Activated CD4-positive, CD25-positive, alpha-beta regulatory T cell treated with anti-CD3 and anti-CD28 coated beads, Interleukin-2, amount 50 U/mL, for 72 hours (primary cell): ENCODE measurements around the gene GALNTL6.

Source experiments
- DNase-seq: peaks from one replicate; pipeline ENCODE4 v3.0.0; 2021

GALNTL6 gene

DNA sequence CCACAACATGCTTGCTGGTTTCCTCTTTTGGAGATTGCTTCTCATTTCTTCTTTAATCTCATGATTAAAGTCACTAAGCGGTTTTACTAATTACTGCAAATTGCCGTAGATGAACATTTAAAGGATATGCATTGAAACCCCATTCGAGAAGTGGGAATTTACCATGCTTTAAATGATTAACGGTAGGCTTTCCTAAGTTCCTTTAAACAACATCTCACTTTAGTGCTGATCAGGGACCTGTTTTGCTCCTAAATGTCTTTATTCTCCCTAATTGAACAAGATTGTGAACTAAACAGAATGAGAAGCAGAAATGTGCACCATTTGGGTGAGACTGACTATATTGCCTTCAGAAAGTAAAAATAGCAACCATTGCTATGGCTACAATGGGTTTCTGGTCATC lies 430.3 kb downstream of the GALNTL6 start:
- no peak for DNase-seq

DNA sequence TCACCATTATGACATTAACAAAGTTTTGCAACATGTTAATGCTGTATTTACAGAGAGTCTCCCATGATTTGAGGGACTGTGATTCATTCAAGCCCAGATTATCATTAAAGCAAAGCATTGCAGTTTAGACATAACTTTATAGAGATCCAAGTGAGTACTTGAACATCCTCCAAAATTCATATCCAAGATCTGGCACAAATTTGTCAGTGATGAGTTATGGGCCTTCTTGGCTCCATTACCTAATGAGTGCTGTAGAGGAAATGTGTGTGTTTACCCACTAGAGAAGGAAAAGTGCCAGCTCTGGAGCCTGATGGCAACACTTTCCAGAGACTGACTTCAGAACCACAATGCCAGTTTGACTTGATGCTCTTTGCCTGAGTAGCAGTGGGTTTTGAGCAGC lies 432.3 kb downstream of the GALNTL6 start:
- DNase-seq: no peak

DNA sequence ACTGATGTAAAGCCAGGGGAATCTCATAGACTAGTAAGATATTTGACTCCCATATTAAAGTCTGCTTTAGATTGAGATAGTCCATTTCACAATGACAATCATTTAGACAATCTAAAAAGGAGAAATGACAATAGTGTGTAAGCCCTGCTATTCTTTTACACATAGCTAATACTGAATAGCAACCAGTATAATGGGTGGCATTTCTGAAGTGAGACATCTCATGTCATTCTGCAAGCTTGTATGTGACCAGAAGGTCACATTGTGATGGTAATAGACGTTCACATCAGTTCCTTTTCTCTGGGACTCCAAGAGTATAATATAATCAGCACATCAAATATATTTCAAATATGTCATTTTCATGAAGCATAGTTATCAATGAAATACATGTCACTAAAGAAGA lies 440.2 kb downstream of the GALNTL6 start:
- no peak for DNase-seq

DNA sequence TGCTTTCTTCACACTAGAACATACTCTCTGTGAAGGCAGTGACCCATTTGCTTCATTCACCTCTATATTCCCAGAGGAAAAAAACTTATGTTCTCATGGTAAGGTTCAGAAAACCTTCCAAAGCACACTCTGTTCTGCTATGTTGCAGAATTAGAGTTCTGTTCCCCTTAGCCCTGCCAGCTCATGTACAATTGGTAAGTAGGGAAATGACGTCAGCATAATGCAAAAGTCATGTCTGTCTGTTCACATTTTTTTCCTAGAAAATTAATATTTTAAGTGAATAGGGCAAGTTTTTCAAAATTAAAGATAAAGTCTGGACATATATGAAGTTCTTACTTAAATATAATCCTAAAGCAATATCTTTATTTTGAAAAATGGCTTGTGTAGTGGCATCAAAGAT lies 443.6 kb downstream of the GALNTL6 start:
- no peak for DNase-seq

DNA sequence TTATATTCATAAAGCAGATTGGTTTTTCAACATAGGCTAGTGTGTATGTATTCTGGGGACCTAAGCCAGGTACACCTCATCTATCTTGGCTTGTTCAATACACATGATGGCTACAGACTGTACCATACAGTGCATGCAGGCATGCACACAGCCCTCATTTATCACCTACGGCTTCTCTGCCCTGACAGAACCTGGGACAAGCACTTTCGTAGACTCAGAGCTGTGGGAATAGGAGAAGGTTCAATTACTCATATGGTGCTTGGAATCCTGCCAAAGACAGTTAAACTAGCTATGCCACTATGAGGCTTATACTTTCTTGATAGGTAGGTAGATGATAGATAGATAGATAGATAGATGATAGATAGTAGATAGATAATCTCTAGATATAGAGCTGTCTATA lies 457.2 kb downstream of the GALNTL6 start:
- no peak for DNase-seq

DNA sequence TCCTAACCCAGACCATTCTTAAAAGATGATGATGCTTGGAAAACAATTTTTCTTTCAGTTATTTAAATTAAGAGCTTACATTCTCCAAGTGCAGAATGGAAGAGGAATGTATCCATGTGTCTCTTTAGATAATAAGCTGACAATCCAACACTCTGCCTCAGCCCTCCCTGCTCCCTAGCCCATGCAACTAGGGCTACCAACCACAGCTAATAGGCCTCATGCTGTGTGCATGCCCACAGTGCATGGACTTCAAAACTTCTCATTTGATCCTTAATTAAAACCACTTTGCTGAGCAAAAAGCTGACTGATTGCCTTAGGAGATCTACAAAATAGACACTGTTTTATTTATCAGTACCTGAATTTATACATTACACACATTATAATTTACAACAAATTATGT lies 473.9 kb downstream of the GALNTL6 start:
- DNase-seq: no peak

DNA sequence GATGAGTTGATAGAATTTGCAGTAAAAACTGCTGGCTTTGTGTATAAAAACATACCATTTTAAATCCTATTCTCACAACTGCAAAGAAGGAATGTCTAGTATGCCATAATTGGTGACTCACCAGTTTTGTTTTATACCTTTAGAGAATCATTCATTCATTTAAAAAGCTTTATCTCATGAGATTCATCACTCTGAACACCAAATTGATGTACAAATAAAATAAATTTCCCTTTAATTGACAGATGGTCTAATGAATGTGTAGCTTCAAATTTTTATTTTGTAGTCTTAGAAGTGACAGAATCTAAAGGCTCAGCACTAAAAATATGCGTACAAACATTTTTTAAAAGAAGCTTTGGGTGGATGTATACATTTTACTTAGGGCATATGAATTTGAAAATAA lies 492.5 kb downstream of the GALNTL6 start:
- no peak for DNase-seq

DNA sequence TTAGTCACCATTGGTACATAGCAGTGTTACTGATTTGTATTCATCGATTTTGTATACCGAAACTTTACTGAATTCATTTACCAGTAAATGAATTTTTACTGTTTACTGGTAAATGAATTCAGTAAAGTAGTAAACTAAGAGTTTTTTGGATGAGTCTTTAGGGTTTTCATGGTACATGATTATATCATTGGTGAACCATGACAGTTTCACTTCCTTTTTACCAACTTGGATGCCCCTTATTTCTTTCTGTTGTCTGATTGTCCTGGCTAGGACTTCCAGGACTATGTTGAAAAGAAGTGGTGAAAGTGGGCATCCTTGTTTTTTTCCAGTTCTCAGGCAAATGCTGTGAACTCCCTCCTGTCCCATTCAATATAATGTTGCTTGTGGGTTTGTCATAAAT lies 494.9 kb downstream of the GALNTL6 start:
- DNase-seq: no peak

DNA sequence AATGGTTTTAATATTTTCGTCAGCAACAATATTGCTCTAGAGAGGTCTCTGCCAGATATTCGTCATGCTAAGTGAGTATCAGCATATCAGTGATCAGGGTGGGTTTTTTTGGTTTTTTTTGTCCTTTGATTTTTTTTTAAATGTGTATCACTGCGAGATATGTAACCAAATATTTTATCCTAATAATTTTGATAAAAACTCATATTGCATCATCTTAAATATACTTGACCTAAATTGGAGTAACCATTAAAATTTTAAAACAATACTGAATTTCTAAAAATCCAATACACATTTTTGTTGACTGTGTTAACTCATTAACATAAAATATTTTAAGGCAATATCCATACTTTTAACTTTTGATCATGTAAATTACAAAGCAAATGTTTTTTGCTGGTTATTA lies 498.5 kb downstream of the GALNTL6 start:
- no peak for DNase-seq

DNA sequence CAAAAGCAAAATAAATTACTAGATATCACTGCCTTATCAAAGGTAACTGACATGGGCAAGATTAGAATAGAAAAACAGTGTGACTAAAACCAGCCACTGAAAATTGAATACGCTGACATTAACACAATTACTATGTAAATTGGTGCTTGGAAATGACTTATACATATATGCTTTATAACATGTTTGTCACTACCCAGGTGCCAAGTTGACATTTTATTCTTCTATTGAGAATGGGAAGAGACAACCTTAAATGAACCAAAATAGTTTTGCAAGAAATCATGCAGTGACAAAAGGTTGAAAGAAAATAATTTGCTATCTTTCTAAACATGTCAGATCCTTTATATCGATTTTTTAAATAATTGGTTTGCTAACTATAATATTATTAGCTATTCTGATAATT lies 510.1 kb downstream of the GALNTL6 start:
- no peak for DNase-seq

DNA sequence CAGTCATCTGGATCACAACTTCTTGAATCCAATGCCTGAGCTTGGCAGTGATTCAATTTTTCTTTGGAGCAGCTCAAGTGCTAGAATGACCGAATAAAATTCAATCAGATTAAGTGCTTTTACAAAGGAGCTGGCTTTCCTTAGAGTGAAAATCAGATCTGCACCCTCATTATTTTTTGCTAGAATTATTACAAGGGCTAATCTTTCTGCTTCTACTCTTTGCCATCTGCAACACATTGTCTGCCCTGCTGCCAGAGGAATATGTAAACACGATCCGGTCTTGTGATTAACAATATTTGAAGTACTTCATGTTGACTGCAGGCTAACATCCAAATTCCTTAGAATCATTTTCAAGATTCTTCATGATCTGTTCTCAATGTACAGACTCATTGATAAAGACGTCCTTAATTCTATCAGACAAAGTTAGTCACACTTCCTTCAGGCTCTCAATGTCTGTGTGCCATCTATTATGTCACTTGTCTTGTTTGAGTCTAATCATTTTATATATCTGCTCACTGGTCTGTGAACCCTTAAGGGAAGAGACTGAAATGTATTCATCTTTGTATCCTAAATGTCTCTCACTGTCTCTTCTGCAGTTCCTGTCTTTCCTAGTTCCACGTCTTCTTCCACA lies 531.2 kb downstream of the GALNTL6 start:
- DNase-seq: no peak

DNA sequence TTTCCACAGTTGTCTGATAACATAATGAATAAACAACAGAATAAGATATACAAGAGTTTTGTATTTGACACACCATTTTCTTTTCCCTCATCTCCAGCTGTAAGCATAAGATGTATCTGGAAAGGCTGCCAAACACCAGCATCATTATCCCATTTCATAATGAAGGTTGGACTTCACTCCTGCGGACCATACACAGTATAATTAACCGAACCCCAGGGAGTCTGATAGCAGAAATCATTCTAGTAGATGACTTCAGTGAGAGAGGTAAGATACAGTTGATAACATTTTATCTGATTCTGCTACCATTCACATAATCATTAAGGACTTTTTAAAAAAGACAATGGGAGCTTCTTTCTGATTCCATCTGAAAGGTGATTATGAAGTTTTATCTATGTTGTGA lies 535.2 kb downstream of the GALNTL6 start:
- DNase-seq: no peak

DNA sequence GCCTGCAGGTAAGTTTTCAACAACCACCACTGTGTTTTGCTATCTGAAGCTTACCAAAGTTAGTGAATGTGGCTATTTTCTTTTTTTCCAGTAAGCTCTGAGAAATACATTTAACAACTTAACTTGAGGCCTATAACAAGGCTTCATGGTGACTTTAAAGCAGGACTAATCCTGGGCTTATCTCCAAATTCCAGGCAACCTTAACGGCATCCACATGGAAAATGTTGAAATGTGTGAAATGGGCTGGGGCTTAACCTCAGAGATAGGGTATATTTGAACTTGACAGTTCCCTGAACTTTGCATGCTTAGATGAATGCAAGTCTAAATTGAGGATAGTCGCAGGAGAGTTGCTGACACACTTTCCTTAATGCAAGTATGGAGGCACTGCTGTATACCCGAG lies 539.2 kb downstream of the GALNTL6 start:
- DNase-seq: no peak

DNA sequence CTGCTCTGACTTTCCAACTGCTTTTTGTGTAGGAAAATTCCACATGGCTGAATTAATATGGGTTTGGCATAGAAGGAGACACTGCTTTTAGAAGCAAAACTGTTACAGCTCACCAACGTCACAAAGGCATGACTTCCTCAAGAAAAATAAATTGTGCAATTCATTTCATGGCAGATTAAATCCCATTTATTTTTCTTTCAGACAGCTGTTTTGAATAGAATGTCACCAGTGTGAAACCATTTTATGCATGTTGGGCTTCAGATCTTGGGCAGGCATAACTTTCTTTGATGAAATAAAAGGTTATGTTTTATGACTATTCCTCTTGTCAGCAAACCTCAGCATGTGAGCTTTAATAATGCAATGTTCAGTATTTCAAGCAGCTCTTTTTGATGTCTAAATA lies 542.8 kb downstream of the GALNTL6 start:
- DNase-seq: no peak

DNA sequence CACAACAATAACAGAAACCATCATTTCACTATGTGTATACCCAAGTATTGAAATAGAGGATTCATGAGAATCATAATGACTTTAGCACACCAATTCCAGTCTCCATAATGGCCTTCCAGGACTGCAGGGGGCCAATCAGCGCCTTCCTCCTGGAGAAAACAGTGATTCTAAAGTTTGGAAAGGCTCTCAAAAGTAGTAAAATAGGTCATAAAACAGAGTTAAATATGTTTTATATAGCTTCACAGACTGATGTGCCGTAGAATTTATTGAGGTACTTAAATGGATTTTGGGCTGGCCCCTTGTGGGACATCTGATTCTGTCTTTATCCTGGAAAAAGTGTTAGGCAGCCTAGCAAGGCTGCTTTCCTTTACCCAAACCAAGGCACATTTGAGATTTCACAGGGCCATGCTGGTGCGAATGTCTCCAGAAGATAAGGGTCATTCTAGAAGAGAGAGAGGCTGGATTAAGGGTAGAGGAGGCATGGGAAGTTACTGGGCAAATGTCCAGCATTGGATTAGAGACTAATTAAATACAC lies 543.9 kb downstream of the GALNTL6 start:
- no peak for DNase-seq

DNA sequence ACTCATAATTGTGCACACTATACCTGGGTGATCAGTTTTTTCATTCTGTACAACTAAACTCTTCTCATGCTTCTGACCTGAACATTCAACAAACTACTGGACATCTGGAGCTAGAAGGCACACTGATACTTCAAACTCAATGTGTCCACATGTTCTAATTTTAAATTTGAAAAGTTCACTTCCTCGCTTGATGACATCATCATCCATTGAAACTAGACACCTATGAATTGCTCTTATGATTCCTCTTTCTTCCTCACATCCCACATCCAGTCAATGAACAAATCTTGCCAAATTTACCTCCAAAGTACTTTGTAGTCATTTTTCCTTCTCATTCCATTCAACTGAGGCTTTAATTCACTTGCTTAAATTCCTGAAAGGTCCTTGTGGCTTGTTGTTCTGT lies 549.4 kb downstream of the GALNTL6 start:
- no peak for DNase-seq

DNA sequence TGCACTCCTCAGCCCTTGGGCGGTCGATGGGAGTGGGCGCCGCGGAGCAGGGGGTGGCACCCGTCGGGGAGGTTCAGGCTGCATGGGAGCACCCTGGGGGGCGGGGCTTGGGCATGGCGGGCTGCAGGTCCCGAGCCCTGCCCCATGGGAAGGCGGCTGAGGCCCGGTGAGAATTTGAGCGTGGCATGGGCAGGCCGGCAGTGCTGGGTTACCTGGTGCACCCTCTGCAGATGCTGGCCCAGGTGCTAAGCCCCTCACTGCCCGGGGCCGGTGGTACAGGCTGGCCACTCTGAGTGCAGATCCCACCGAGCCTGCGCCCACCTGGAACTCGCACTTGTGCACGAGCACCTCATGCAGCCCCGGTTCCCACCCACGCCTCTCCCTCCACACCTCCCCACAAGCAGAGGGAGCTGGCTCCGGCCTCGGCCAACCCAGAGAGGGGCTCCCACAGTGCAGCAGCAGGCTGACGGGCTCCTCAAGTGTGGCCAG lies 556.3 kb downstream of the GALNTL6 start:
- DNase-seq: no peak

DNA sequence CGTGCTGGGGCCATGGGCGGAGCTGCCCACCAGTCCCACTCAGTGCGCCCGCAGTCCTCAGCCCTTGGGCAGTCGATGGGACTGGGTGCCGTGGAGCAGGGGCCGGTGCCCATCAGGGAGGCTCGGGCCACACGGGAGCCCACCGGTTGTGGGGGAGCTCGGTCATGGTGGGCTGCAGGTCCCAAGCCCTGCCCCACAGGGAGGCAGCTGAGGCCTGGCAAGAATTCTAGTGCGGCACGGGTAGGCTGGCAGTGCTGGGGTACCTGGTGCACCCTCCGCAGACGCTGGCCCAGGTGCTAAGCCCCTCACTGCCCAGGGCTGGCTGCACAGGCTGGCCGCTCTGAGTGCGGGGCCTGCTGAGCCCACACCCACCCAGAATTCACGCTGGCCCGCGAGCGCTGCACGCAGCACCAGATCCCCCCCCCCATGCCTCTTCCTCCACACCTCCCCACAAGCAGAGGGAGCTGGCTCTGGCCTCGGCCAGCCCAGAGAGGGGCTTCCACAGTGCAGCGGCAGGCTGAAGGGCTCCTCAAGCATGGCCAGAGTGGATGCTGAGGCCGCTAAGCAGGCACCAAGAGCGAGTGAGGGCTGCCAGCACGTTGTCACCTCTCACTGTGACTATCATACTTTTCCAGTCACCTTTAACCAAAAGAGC lies 564.4 kb downstream of the GALNTL6 start:
- no peak for DNase-seq

DNA sequence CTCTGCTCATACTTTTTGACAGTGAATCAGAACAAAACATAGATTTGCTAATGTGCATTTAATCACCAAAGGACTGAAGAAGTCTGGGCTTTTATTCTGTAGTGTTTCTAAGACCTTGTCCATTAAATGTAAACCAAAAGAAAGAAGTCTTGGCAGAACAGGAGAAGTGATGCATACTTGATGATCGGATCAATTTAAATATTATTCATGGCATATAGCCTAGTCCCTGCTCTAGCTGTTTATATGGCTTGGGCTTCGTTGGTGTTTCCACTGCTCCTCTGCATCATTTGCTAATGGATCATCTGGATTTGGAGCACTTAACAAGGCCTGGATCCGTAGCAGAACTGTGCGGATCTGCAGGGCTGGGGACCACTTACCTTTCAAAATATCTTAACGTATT lies 566.6 kb downstream of the GALNTL6 start:
- no peak for DNase-seq

DNA sequence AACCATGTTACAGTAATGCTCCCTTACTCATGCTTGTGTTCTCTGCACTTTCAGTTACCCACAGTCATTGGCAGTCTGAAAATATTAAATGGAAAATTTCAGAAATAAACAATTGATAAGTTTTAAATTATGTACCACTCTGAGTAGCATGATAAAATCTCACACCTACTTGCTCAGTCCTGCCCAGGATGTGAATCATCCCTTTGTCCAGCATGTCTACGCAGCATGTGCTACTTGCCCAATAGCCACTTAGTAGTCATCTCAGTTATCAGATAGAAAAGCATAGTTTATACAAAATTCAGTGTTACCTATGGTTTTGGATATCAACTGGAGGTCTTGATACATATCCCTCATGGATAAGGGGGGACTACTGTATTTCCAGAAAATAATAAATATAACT lies 577.1 kb downstream of the GALNTL6 start:
- no peak for DNase-seq

DNA sequence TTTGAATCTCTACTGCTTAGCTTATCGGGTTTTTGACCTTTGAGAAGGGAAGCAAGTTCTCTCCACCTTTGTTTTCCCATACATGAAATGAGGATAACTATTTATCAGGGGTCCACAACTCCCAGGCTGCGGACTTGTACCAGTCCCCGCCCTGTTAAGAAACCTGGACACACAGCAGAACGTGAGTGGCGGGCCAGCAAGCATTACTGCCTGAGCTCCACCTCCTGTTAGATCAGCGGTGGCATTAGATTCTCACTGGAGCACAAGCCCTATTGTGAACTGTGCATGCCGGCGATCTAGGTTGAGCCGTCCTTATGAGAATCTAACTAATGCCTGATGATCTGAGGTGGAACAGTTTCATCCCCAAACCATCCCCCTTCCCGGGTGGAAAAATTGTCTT lies 579.5 kb downstream of the GALNTL6 start:
- DNase-seq: no peak

DNA sequence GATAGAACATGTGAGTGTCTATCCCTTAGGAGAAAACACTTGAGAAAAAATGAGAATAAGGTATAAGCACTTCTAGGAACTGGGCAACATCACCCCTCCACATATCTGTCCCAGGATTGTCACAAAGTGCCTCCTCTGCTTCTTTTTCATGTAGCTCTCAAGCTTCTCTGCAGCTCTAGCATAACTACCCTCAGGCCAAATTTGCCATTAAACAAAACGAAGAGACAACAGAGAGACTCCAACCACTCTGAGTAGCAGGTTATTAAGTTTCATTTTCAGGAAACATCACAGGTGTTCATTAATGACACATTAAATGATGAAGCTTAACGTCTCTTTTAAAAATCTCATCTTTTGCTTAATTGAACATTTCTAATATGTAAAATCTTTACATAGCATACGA lies 580.0 kb downstream of the GALNTL6 start:
- no peak for DNase-seq

DNA sequence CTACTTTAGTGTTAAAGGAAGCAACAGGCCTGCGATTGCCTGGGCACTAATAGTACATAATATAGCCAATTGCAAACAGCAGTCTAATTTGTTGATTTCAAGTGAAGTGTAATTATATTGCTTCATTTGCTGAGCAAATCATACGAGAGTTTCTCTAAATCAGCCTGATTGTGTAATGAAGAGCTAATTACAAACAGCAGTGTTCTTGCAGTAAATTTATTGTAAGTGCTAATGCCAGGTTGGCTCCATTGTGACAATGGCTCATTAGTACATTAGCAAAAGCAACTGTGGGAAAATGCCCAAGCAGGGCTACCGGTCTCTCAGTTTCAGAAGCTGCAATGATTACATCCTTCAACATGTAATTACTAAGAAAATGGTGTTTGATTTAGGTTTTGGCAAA lies 591.5 kb downstream of the GALNTL6 start:
- no peak for DNase-seq

DNA sequence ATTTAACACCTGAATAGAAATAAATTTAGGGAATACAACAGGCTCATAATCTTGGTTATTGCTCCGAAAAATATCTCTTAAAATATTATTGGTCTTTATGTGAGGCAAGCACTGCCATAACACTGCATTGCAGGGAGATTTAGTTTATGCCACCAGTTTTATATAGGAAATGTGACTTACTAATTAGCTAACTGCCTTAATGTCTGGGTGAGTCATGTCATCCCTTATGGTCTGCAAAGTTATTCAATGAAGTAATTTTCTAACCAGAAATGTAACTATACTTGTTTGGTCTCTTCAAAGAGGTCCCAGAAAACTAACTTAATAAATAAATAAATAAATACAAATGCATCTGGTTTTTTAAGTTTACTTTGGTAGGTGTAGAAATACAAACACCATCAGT lies 597.2 kb downstream of the GALNTL6 start:
- DNase-seq: no peak

DNA sequence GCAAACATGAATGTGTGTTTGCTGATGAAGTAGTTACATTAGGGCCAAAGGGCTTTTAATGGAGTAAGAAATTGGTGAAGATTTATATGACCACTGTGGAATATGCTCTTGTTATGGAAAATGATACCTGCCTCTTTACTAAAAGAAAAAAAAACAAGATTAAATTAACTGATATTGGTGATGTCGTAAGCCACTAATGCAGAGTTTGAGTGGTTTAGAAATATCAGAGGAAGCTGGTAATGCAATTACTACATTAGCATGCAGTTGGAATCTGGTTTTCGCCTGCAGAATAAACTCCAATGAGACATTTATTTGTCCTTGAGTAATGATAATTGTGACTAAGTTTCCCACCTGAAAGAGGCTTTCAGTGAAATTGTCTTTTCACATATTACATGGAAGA lies 597.9 kb downstream of the GALNTL6 start:
- no peak for DNase-seq
